SK-N-SH (cell line): ENCODE results near the gene HOMER1. TPM values are rescaled to one million over a fixed set of nuclear protein-coding genes. Genes with fewer than 3 reads are reported as not detected.

Source experiments
- CTCF ChIA-PET: fragments of 300-600, 350-600 bp; formaldehyde crosslinking; extraction: SDS; loops from one replicate; lab custom pipeline; 2021; lab: Yijun Ruan, JAX
- POLR2A ChIA-PET: fragments of 350-600 bp; sonication (Branson Sonifier 250); formaldehyde crosslinking; extraction: SDS; loops from one replicate; lab custom pipeline; 2020; ENCODE audit warnings: antibody characterized with exemption, inconsistent platforms; lab: Yijun Ruan, JAX
- DNase-seq: peaks from one replicate; pipeline ENCODE4 v3.0.0; 2012
- H2AFZ ChIP-seq: fragments of 200-600 bp; sonication (generic); 2 replicates; pipeline ENCODE4 v1.8.1; 2016; ENCODE audit warnings: antibody characterized with exemption, mild to moderate bottlenecking, low read depth
- H3F3A ChIP-seq: fragments of 200-600 bp; sonication (generic); replicated peaks from 2 replicates; pipeline ENCODE3; 2016; ENCODE audit warnings: antibody characterized with exemption, mild to moderate bottlenecking; ENCODE audit not compliant: insufficient read depth
- H3K27ac ChIP-seq, 2 experiments: fragments of 200-500 bp in 1 of 2; fragments of 200-600 bp in 1 of 2; sonication (Bioruptor generic) in 1 of 2; sonication (generic), shearing (Covaris generic) in 1 of 2; 2 replicates each; pipeline versions ENCODE4 v1.5.1 to v1.6.1; 2014 to 2016; ENCODE audit warnings: low read depth in 2 of 2, inconsistent platforms in 1 of 2, low read length in 1 of 2, mild to moderate bottlenecking in 1 of 2, mixed read lengths in 1 of 2
- H3K27me3 ChIP-seq: fragments of 200-600 bp; sonication (generic), shearing (Covaris generic); 2 replicates; pipeline ENCODE4 v1.6.1; 2016; ENCODE audit warnings: mixed run types; ENCODE audit not compliant: insufficient read depth
- H3K36me3 ChIP-seq, 2 experiments: fragments of 200-500 bp in 1 of 2; fragments of 200-600 bp in 1 of 2; sonication (Bioruptor generic) in 1 of 2; sonication (generic) in 1 of 2; replicated peaks in 1 of 2; 2 replicates each; pipeline versions ENCODE3 to v1.5.1; 2014 to 2016; ENCODE audit warnings: low read length in 1 of 2, mild to moderate bottlenecking in 1 of 2; ENCODE audit not compliant: insufficient read depth in 2 of 2, control insufficient read depth in 1 of 2
- H3K4me1 ChIP-seq, 2 experiments: fragments of 200-500 bp in 1 of 2; fragments of 200-600 bp in 1 of 2; sonication (Bioruptor generic) in 1 of 2; sonication (generic), shearing (Covaris generic) in 1 of 2; 2 replicates each; pipeline versions ENCODE4 v1.5.1 to v1.6.1; 2014 to 2016; ENCODE audit warnings: low read depth in 1 of 2, low read length in 1 of 2, mixed run types in 1 of 2; ENCODE audit not compliant: insufficient read depth in 2 of 2, control insufficient read depth in 1 of 2
- H3K4me2 ChIP-seq: fragments of 200-600 bp; sonication (generic), shearing (Covaris generic); 2 replicates; pipeline ENCODE4 v1.6.1; 2017; ENCODE audit warnings: mixed run types
- H3K4me3 ChIP-seq, 2 experiments: fragments of 200-500 bp in 1 of 2; fragments of 200-600 bp in 1 of 2; sonication (Bioruptor generic) in 1 of 2; sonication (generic), shearing (Covaris generic) in 1 of 2; 2 replicates each; pipeline versions ENCODE4 v1.5.1 to v1.8.1; 2014 to 2016; ENCODE audit warnings: low read depth in 2 of 2, inconsistent platforms in 1 of 2, low read length in 1 of 2, mild to moderate bottlenecking in 1 of 2, mixed read lengths in 1 of 2, moderate library complexity in 1 of 2
- H3K79me2 ChIP-seq: fragments of 200-600 bp; sonication (generic); 2 replicates; pipeline ENCODE4 v1.8.1; 2017; ENCODE audit warnings: mild to moderate bottlenecking; ENCODE audit not compliant: insufficient read depth
- H3K9ac ChIP-seq: fragments of 200-600 bp; sonication (generic); 2 replicates; pipeline ENCODE4 v1.6.1; 2017; ENCODE audit warnings: mixed run types
- H3K9me2 ChIP-seq: fragments of 200-600 bp; sonication (generic); 2 replicates; pipeline ENCODE4 v1.6.1; 2017; ENCODE audit warnings: mixed run types
- H3K9me3 ChIP-seq: fragments of 200-600 bp; sonication (generic); 2 replicates; pipeline ENCODE4 v1.6.1; 2017; ENCODE audit warnings: mixed run types, mild to moderate bottlenecking, moderate library complexity
- H4K20me1 ChIP-seq: fragments of 200-600 bp; sonication (generic); 2 replicates; pipeline ENCODE4 v1.6.1; 2017; ENCODE audit warnings: mild to moderate bottlenecking, mixed run types; ENCODE audit not compliant: insufficient read depth
- CHD2 ChIP-seq: fragments of 150-350 bp; IDR thresholded peaks from 2 replicates; pipeline ENCODE4 v1.6.1; 2018; ENCODE audit warnings: low read length; ENCODE audit not compliant: partially characterized antibody
- ELF1 ChIP-seq: IDR thresholded peaks from 2 replicates; pipeline ENCODE4 v1.4.0; 2012
- FOSL2 ChIP-seq: IDR thresholded peaks from 2 replicates; pipeline ENCODE4 v1.4.0; 2012; ENCODE audit warnings: low read depth, mild to moderate bottlenecking, moderate library complexity, borderline replicate concordance
- FOXJ3 ChIP-seq: sonication (generic); formaldehyde crosslinking; IDR thresholded peaks from 2 replicates; pipeline ENCODE4 v1.5.1; 2020; ENCODE audit warnings: mild to moderate bottlenecking, missing genetic modification reagents
- GABPA ChIP-seq: IDR thresholded peaks from 2 replicates; pipeline ENCODE4 v1.4.0; 2012; ENCODE audit warnings: low read depth, mild to moderate bottlenecking
- JUND ChIP-seq: IDR thresholded peaks from 2 replicates; pipeline ENCODE4 v1.4.0; 2012
- MEF2A ChIP-seq: IDR thresholded peaks from 2 replicates; pipeline ENCODE4 v1.4.0; 2012; ENCODE audit warnings: low read depth, borderline replicate concordance
- NFIC ChIP-seq: IDR thresholded peaks from 2 replicates; pipeline ENCODE4 v1.4.0; 2012; ENCODE audit warnings: borderline replicate concordance
- POLR2AphosphoS5 ChIP-seq: IDR thresholded peaks from 2 replicates; pipeline ENCODE4 v1.6.1; 2012; ENCODE audit warnings: low read depth, low read length
- RAD21 ChIP-seq: IDR thresholded peaks from 2 replicates; pipeline ENCODE4 v1.6.1; 2012; ENCODE audit warnings: mild to moderate bottlenecking, low read length
- SMC3 ChIP-seq: IDR thresholded peaks from 2 replicates; pipeline ENCODE4 v1.6.1; 2012; ENCODE audit warnings: low read depth, low read length, improper control_type of control experiment
- TAF1 ChIP-seq: IDR thresholded peaks from 2 replicates; pipeline ENCODE4 v1.6.1; 2012; ENCODE audit warnings: low read depth, mild to moderate bottlenecking, low read length, moderate library complexity, borderline replicate concordance
- TCF12 ChIP-seq: IDR thresholded peaks from 2 replicates; pipeline ENCODE4 v1.4.0; 2012
- YY1 ChIP-seq: IDR thresholded peaks from 2 replicates; pipeline ENCODE4 v1.4.0; 2012; ENCODE audit warnings: low read depth, mild to moderate bottlenecking
- WGBS: methylation state at CpG from one replicate; pipeline ENCODE4 v1.1.6; 2017; ENCODE audit warnings: low lambda C conversion rate; 5-methylcytosine and 5-hydroxymethylcytosine counted together
- polyA plus RNA-seq, 3 experiments: library from polyadenylated mRNA; depleted of rRNA; stranded (reverse); fragments of >200 nt; gene quantifications; 2 replicates each; pipeline ENCODE4 v1.2.3, GENCODE V29; 2012
- TF ChIP-seq, protein P1 (sequence below): fragments of 200-600 bp; sonication (generic); IDR thresholded peaks from 2 replicates; pipeline ENCODE4 v1.6.1; 2017; ENCODE audit warnings: antibody characterized with exemption, mild to moderate bottlenecking, moderate library complexity
- TF ChIP-seq, protein P2 (sequence below): IDR thresholded peaks from 2 replicates; pipeline ENCODE4; 2012
- TF ChIP-seq, protein P3 (sequence below): fragments of 150-350 bp; IDR thresholded peaks from 2 replicates; pipeline ENCODE4 v1.6.1; 2017; ENCODE audit warnings: antibody characterized with exemption, low read length, low read depth, borderline replicate concordance
- TF ChIP-seq, protein P4 (sequence below): fragments of 150-350 bp; IDR thresholded peaks from 2 replicates; pipeline ENCODE4 v1.6.1; 2016; ENCODE audit warnings: mild to moderate bottlenecking, low read depth, low read length
- TF ChIP-seq, protein P5 (sequence below): IDR thresholded peaks from 2 replicates; pipeline ENCODE4 v1.4.0; 2012; ENCODE audit warnings: low read depth, borderline replicate concordance

HOMER1 gene
- polyA plus RNA-seq, 1 of the 3 experiments (the other 2 are of a cell fraction) = 2.2 TPM

DNA sequence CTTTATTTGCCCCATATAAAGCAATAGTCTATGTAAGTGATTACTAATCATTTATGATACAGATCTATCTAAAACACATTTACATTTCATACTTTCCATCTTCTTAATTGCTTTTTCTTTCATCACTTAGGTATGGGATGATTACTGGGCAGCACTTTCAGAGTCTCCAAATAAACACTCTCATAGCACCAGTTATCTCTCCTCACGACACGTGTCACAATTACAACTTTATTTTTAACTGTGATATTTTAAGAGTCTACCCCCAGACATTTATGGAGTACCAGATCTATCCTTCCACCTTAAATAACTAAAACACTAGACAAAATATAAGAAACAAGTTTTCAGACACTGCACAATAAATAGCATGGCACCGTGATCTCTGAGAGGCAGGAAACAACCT is 32.9 kb downstream of the HOMER1 start (continued):
- no peak for TF ChIP-seq CHD2
- TF ChIP-seq, all 33 proteins: peak for 0

DNA sequence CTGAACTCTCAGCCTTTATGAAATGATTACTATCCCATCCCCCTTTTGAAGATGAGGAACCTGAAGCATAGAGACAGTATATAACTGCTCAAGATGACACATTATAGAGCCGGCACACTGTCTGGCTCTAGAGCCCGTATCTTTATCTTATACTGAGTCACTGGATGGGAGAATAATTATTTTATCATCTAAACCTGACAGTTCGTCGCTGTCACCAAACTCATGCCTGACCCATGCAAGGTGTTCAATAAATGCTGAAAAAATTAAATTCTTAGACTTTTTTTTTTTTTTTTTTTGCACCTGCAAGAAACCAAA is 38.8 kb downstream of the HOMER1 start:
- H2AFZ ChIP-seq = no peak overlapping the region
- WGBS = 95% methylated on average over 4 of the region's 4 CpGs
- no peak overlapping the region for H3K9ac ChIP-seq
- no peaks in the 10 kb centered on the region for H3K9me2 ChIP-seq
- no peaks in the 10 kb centered on the region for H3K36me3 ChIP-seq
- no peak overlapping the region for H3K4me3 ChIP-seq
- H3K4me2 ChIP-seq = no peak overlapping the region
- no peaks in the 10 kb centered on the region; a peak in 3 of 4 replicates for H3K4me1 ChIP-seq
- H4K20me1 ChIP-seq = no peaks in the 10 kb centered on the region
- no peaks in the 10 kb centered on the region for H3K79me2 ChIP-seq
- H3K9me3 ChIP-seq = no peaks in the 10 kb centered on the region
- H3K27me3 ChIP-seq = no peaks in the 10 kb centered on the region
- DNase-seq = no peak
- TF ChIP-seq GABPA (no peak), NFIC (no peak), ELF1 (no peak), FOXJ3 (CRISPR knock-in tag) (no peak), POLR2AphosphoS5 (no peak), CHD2 (no peak), SMC3 (no peak)
- TF ChIP-seq, protein P1, sequence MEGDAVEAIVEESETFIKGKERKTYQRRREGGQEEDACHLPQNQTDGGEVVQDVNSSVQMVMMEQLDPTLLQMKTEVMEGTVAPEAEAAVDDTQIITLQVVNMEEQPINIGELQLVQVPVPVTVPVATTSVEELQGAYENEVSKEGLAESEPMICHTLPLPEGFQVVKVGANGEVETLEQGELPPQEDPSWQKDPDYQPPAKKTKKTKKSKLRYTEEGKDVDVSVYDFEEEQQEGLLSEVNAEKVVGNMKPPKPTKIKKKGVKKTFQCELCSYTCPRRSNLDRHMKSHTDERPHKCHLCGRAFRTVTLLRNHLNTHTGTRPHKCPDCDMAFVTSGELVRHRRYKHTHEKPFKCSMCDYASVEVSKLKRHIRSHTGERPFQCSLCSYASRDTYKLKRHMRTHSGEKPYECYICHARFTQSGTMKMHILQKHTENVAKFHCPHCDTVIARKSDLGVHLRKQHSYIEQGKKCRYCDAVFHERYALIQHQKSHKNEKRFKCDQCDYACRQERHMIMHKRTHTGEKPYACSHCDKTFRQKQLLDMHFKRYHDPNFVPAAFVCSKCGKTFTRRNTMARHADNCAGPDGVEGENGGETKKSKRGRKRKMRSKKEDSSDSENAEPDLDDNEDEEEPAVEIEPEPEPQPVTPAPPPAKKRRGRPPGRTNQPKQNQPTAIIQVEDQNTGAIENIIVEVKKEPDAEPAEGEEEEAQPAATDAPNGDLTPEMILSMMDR = no peak
- TF ChIP-seq, protein P2, sequence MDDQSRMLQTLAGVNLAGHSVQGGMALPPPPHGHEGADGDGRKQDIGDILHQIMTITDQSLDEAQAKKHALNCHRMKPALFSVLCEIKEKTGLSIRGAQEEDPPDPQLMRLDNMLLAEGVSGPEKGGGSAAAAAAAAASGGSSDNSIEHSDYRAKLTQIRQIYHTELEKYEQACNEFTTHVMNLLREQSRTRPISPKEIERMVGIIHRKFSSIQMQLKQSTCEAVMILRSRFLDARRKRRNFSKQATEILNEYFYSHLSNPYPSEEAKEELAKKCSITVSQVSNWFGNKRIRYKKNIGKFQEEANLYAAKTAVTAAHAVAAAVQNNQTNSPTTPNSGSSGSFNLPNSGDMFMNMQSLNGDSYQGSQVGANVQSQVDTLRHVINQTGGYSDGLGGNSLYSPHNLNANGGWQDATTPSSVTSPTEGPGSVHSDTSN = no peak
- ChIA-PET CTCF (interaction anchor here (1.3 to 3.0 kb wide), 2 partner anchors 11 to 450 kb away, joined by 3 to 14 read pairs; no protein-coding TSS in a partner anchor), POLR2A (no interaction called here)
- no peaks in the 10 kb centered on the region for H3F3A ChIP-seq
- no peak overlapping the region for H3K27ac ChIP-seq

DNA sequence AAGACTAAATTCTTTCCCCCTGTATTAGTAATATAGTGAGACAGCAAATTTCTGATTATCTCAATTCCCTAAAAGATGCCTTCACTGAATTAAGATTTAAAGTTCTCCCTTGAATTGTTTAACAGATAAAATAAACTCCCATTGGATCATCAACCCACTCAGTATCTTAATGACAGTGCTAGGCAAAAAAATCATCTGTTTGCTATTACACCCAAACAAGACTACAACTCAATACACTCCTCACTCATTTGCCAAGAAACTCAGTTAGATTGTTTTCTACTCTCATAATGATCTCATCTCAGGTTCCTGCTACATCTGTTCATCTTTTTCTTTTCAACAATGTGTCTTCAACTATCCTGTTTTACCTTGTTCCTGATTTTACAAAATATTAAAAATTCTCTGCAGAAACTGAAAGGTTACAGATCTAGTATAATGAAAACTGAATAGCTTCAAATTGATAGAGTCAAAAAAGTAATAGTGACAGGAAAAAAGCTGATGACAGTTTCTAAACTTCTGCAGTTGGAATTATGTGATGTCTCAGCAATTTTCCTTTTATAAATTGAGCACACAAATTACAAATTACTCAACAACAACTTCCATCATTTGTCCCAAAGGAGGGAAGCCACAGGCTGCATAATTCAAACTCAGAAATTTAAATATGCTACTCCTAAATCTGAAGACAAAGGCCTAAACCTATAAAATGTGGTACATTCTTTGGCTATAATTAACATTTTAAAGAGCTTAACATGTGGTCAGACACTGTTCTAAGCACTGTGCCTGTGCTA is 39.4 kb downstream of the HOMER1 start:
- POLR2A ChIA-PET = no interaction called here
- TF ChIP-seq, protein P3, sequence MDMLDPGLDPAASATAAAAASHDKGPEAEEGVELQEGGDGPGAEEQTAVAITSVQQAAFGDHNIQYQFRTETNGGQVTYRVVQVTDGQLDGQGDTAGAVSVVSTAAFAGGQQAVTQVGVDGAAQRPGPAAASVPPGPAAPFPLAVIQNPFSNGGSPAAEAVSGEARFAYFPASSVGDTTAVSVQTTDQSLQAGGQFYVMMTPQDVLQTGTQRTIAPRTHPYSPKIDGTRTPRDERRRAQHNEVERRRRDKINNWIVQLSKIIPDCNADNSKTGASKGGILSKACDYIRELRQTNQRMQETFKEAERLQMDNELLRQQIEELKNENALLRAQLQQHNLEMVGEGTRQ = no peak
- TF ChIP-seq TCF12 = no peak
- TF ChIP-seq MEF2A = no peak
- TF ChIP-seq, protein P4, sequence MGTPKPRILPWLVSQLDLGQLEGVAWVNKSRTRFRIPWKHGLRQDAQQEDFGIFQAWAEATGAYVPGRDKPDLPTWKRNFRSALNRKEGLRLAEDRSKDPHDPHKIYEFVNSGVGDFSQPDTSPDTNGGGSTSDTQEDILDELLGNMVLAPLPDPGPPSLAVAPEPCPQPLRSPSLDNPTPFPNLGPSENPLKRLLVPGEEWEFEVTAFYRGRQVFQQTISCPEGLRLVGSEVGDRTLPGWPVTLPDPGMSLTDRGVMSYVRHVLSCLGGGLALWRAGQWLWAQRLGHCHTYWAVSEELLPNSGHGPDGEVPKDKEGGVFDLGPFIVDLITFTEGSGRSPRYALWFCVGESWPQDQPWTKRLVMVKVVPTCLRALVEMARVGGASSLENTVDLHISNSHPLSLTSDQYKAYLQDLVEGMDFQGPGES = no peak
- no peak for TF ChIP-seq YY1
- TF ChIP-seq FOXJ3 (CRISPR knock-in tag) = no peak
- no peak for TF ChIP-seq ELF1
- TF ChIP-seq, protein P2 = no peak
- no peak for TF ChIP-seq FOSL2
- no peak for TF ChIP-seq JUND
- no peak for TF ChIP-seq RAD21
- no peak for TF ChIP-seq CHD2
- TF ChIP-seq, protein P5, sequence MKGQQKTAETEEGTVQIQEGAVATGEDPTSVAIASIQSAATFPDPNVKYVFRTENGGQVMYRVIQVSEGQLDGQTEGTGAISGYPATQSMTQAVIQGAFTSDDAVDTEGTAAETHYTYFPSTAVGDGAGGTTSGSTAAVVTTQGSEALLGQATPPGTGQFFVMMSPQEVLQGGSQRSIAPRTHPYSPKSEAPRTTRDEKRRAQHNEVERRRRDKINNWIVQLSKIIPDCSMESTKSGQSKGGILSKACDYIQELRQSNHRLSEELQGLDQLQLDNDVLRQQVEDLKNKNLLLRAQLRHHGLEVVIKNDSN = no peak
- TF ChIP-seq TAF1 = no peak

More for the DNA sequence above, 39.4 kb downstream of the HOMER1 start:
- H3K4me3 ChIP-seq = no peak overlapping the region
- no peak overlapping the region for H3K4me2 ChIP-seq
- no peaks in the 10 kb centered on the region for H3K9me2 ChIP-seq
- no peak overlapping the region for H2AFZ ChIP-seq
- no peaks in the 10 kb centered on the region for H3K27me3 ChIP-seq
- no peaks in the 10 kb centered on the region for H4K20me1 ChIP-seq
- CTCF ChIA-PET = interaction anchor here (1.3 to 3.0 kb wide), 2 partner anchors 10 to 450 kb away, joined by 3 to 14 read pairs; no protein-coding TSS in a partner anchor
- H3K4me1 ChIP-seq = no peaks in the 10 kb centered on the region; a peak in 3 of 4 replicates
- no peaks in the 10 kb centered on the region for H3K79me2 ChIP-seq
- no peaks in the 10 kb centered on the region for H3K9me3 ChIP-seq
- H3K27ac ChIP-seq = no peak overlapping the region
- no peaks in the 10 kb centered on the region for H3F3A ChIP-seq
- no peak overlapping the region for H3K9ac ChIP-seq
- H3K36me3 ChIP-seq = no peaks in the 10 kb centered on the region
- no peak for DNase-seq
